ENCODE data around the gene PTPN1. TPM values are rescaled to one million over a fixed set of nuclear protein-coding genes. Genes with fewer than 3 reads are reported as not detected.
"Not testable (repeated sequence)": the region's sequence is repeated elsewhere in the genome, so short reads cannot be mapped to it uniquely, and the experiment has no call there.

Gene PTPN1
- total RNA-seq, 2 experiments from 2014 or later: 79.6 to 80.5 TPM

GRCh38 chr20:50567860-50568548 is 57.8 kb downstream of the PTPN1 start:
- CTCF ChIA-PET: no interaction called here
- no peak overlapping the region for H3K4me3 Mint-ChIP-seq
- POLR2A ChIA-PET: interaction anchor here (1.7 kb wide), 1 partner anchor 57 kb away, joined by 5 read pairs; no protein-coding TSS in a partner anchor
- H3K36me3 Mint-ChIP-seq (ENCODE audit: low read depth): peaks cover 73% of the 10 kb centered on the region
- H3K9me3 Mint-ChIP-seq: no peaks in the 10 kb centered on the region
- peaks cover 64% of the 10 kb centered on the region for H3K4me1 Mint-ChIP-seq
- no peaks in the 10 kb centered on the region for H3K27me3 Mint-ChIP-seq
- no peak overlapping the region for H3K27ac Mint-ChIP-seq
- DNase-seq: peak; percentile 13

- no peaks in the 10 kb centered on the region for H3K27me3 Mint-ChIP-seq
- no peaks in the 10 kb centered on the region for H3K9me3 Mint-ChIP-seq
- no peak for DNase-seq
- ChIA-PET POLR2A (interaction anchor here (1.7 kb wide), 1 partner anchor 57 kb away, joined by 5 read pairs; no protein-coding TSS in a partner anchor), CTCF (interaction anchor here (1.0 kb wide), 1 partner anchor 20 kb away, joined by 3 read pairs; no protein-coding TSS in a partner anchor)
- no peak overlapping the region for H3K27ac Mint-ChIP-seq
- H3K36me3 Mint-ChIP-seq (ENCODE audit: low read depth): peaks cover 72% of the 10 kb centered on the region
- peaks cover 64% of the 10 kb centered on the region for H3K4me1 Mint-ChIP-seq
- H3K4me3 Mint-ChIP-seq: no peak overlapping the region
Observed at GRCh38 chr20:50568549-50568942, 58.4 kb downstream of the PTPN1 start.

- H3K4me3 Mint-ChIP-seq, H3K27me3 Mint-ChIP-seq, DNase-seq, H3K9me3 Mint-ChIP-seq: not testable (repeated sequence)
- Mint-ChIP-seq H3K36me3 (ENCODE audit: low read depth) (peaks cover 76% of the 10 kb centered on the region), H3K4me1 (peaks cover 64% of the 10 kb centered on the region), H3K27ac (peak overlapping the region; percentile 73)
- CTCF ChIA-PET: interaction anchor here (1.0 to 7.9 kb wide), 5 partner anchors 8 to 90 kb away, joined by 3 to 61 read pairs (median 4); no protein-coding TSS in a partner anchor
- POLR2A ChIA-PET: interaction anchor here (2.7 kb wide), 1 partner anchor 58 kb away, joined by 22 read pairs; the partner anchor contains the start of gene PTPN1
Observed at GRCh38 chr20:50569487-50569863, 59.3 kb downstream of the PTPN1 start.

GRCh38 chr20:50569864-50570836 is 60.0 kb downstream of the PTPN1 start:
- Mint-ChIP-seq H3K4me3 (no peak overlapping the region), H3K9me3 (no peaks in the 10 kb centered on the region), H3K27ac (peak overlapping the region; percentile 73), H3K4me1 (peaks cover 59% of the 10 kb centered on the region), H3K36me3 (ENCODE audit: low read depth) (peaks cover 76% of the 10 kb centered on the region), H3K27me3 (no peaks in the 10 kb centered on the region)
- DNase-seq: peak; percentile 53
- ChIA-PET CTCF (interaction anchor here (0.7 to 7.9 kb wide), 17 partner anchors 9 to 100 kb away, joined by 3 to 61 read pairs (median 5); no protein-coding TSS in a partner anchor), POLR2A (interaction anchor here (0.7 to 2.7 kb wide), 6 partner anchors 9 to 99 kb away, joined by 3 to 22 read pairs (median 6); partner anchors contain the start of gene PTPN1)

GRCh38 chr20:50571466-50571865 is 61.3 kb downstream of the PTPN1 start:
- CTCF ChIA-PET: interaction anchor here (1.0 to 7.9 kb wide), 4 partner anchors 14 to 92 kb away, joined by 3 to 61 read pairs (median 10); no protein-coding TSS in a partner anchor
- peaks cover 74% of the 10 kb centered on the region for H3K36me3 Mint-ChIP-seq (ENCODE audit: low read depth)

GRCh38 chr20:50572938-50573777 is 63.0 kb downstream of the PTPN1 start:
- Mint-ChIP-seq H3K4me1 (peaks cover 47% of the 10 kb centered on the region), H3K9me3 (no peaks in the 10 kb centered on the region), H3K27me3 (no peaks in the 10 kb centered on the region), H3K36me3 (ENCODE audit: low read depth) (peaks cover 68% of the 10 kb centered on the region), H3K27ac (no peak overlapping the region), H3K4me3 (no peak overlapping the region)
- POLR2A ChIA-PET: interaction anchor here (1.0 to 2.1 kb wide), 4 partner anchors 10 to 89 kb away, joined by 3 to 7 read pairs (median 6); no protein-coding TSS in a partner anchor
- CTCF ChIA-PET: interaction anchor here (0.9 to 7.9 kb wide), 13 partner anchors 8 to 109 kb away, joined by 3 to 61 read pairs (median 4); no protein-coding TSS in a partner anchor
- peak; percentile 11 for DNase-seq

More at GRCh38 chr20:50571466-50571865, 61.3 kb downstream of the PTPN1 start:
- Mint-ChIP-seq H3K27me3 (no peaks in the 10 kb centered on the region), H3K4me3 (no peak overlapping the region), H3K9me3 (no peaks in the 10 kb centered on the region), H3K27ac (no peak overlapping the region), H3K4me1 (peaks cover 58% of the 10 kb centered on the region)
- DNase-seq: no peak
- POLR2A ChIA-PET: interaction anchor here (2.1 to 2.7 kb wide), 2 partner anchors 60 to 88 kb away, joined by 7 to 22 read pairs; partner anchors contain the start of gene PTPN1

- H3K27me3 Mint-ChIP-seq: no peaks in the 10 kb centered on the region
- H3K36me3 Mint-ChIP-seq (ENCODE audit: low read depth): peaks cover 68% of the 10 kb centered on the region
- ChIA-PET POLR2A (interaction anchor here (1.0 to 2.1 kb wide), 5 partner anchors 14 to 65 kb away, joined by 3 to 7 read pairs (median 5); no protein-coding TSS in a partner anchor), CTCF (interaction anchor here (0.9 to 7.9 kb wide), 15 partner anchors 9 to 110 kb away, joined by 3 to 61 read pairs (median 4); no protein-coding TSS in a partner anchor)
- peak; percentile 10 for DNase-seq
- no peaks in the 10 kb centered on the region for H3K9me3 Mint-ChIP-seq
- peaks cover 39% of the 10 kb centered on the region for H3K4me1 Mint-ChIP-seq
- no peak overlapping the region for H3K27ac Mint-ChIP-seq
- H3K4me3 Mint-ChIP-seq: no peak overlapping the region
Observed at GRCh38 chr20:50574108-50574507, 63.9 kb downstream of the PTPN1 start.

- Mint-ChIP-seq H3K9me3 (no peaks in the 10 kb centered on the region), H3K36me3 (ENCODE audit: low read depth) (peaks cover 68% of the 10 kb centered on the region), H3K27ac (peak overlapping the region; percentile 53), H3K4me1 (peaks cover 34% of the 10 kb centered on the region), H3K4me3 (no peak overlapping the region), H3K27me3 (no peaks in the 10 kb centered on the region)
- DNase-seq: no peak
- ChIA-PET CTCF (interaction anchor here (1.0 to 7.9 kb wide), 12 partner anchors 9 to 389 kb away, joined by 3 to 61 read pairs (median 5); partner anchors contain the start of gene PTPN1), POLR2A (interaction anchor here (0.9 to 2.1 kb wide), 5 partner anchors 26 to 91 kb away, joined by 3 to 7 read pairs (median 5); no protein-coding TSS in a partner anchor)
Observed at GRCh38 chr20:50574586-50574985, 64.4 kb downstream of the PTPN1 start.

- POLR2A ChIA-PET: interaction anchor here (1.1 to 2.1 kb wide), 2 partner anchors 62 to 65 kb away, joined by 7 to 8 read pairs; partner anchors contain the start of gene PTPN1
- peaks cover 73% of the 10 kb centered on the region for H3K36me3 Mint-ChIP-seq (ENCODE audit: low read depth)
- no peaks in the 10 kb centered on the region for H3K27me3 Mint-ChIP-seq
- H3K9me3 Mint-ChIP-seq: no peaks in the 10 kb centered on the region
- H3K27ac Mint-ChIP-seq: no peak overlapping the region
- DNase-seq: peak; percentile 73
- CTCF ChIA-PET: interaction anchor here (0.8 to 7.9 kb wide), 19 partner anchors 8 to 390 kb away, joined by 3 to 61 read pairs (median 6); partner anchors contain the start of genes CEBPB and PTPN1
- H3K4me3 Mint-ChIP-seq: no peak overlapping the region
- H3K4me1 Mint-ChIP-seq: peaks cover 21% of the 10 kb centered on the region
Observed at GRCh38 chr20:50575865-50576720, 65.9 kb downstream of the PTPN1 start.

- Mint-ChIP-seq H3K4me3 (no peak overlapping the region), H3K36me3 (ENCODE audit: low read depth) (peaks cover 81% of the 10 kb centered on the region), H3K27ac (no peak overlapping the region), H3K27me3 (no peaks in the 10 kb centered on the region), H3K9me3 (no peaks in the 10 kb centered on the region), H3K4me1 (peaks cover 14% of the 10 kb centered on the region)
- no peak for DNase-seq
- CTCF ChIA-PET: interaction anchor here (1.1 to 2.7 kb wide), 6 partner anchors 10 to 99 kb away, joined by 3 to 15 read pairs (median 7); no protein-coding TSS in a partner anchor
- POLR2A ChIA-PET: no interaction called here
Observed at GRCh38 chr20:50577175-50578018, 67.2 kb downstream of the PTPN1 start.

Data from activated CD4-positive, alpha-beta memory T cell treated with anti-CD3 and anti-CD28 coated beads, Interleukin-2, amount 10 ng/mL, durations not matched to agents 7 days and 5 days (primary cell).